GM19025 (cell line): ENCODE data around the gene RETREG2.
A peak's percentile ranks its signal among the peaks of the same experiment; 100 is the strongest.

ENCODE experiments used
- ATAC-seq: cut with Tn5 transposase; IDR thresholded peaks from one replicate; pipeline ENCODE4 v1.9.1; 2021; ENCODE audit warnings: mild to moderate bottlenecking, low read depth, moderate library complexity; ENCODE audit not compliant: unreplicated experiment

RETREG2 gene

GRCh38 chr2:219213026-219213415 is 34.9 kb downstream of the RETREG2 start:
- no peak for ATAC-seq

GRCh38 chr2:219213486-219214071 is 35.5 kb downstream of the RETREG2 start:
- ATAC-seq, result no peak

- no peak for ATAC-seq
These were observed 36.1 kb downstream of the RETREG2 start for GRCh38 chr2:219214141-219214540.

GRCh38 chr2:219214786-219215185 is 36.7 kb downstream of the RETREG2 start:
- ATAC-seq, result no peak

GRCh38 chr2:219215871-219216534 is 37.9 kb downstream of the RETREG2 start:
- no peak for ATAC-seq

- no peak for ATAC-seq
These were observed 38.5 kb downstream of the RETREG2 start for GRCh38 chr2:219216535-219216915.

GRCh38 chr2:219218217-219218731 is 40.2 kb downstream of the RETREG2 start:
- peak; percentile 9 for ATAC-seq

- peak; percentile 74 for ATAC-seq
These were observed 40.9 kb downstream of the RETREG2 start, which contains the start of gene ABCB6 for GRCh38 chr2:219218732-219219701. Gene ABCB6 (minus strand): TSS chr2:219218958. CDS start chr2:219218673, 285 bp downstream.

GRCh38 chr2:219219784-219220532 is 41.9 kb downstream of the RETREG2 start:
- ATAC-seq, result no peak

GRCh38 chr2:219220652-219221402 is 42.8 kb downstream of the RETREG2 start:
- no peak for ATAC-seq

- no peak for ATAC-seq
These were observed 44.0 kb downstream of the RETREG2 start for GRCh38 chr2:219221957-219222518.

GRCh38 chr2:219223831-219224610 is 45.9 kb downstream of the RETREG2 start:
- no peak for ATAC-seq

- ATAC-seq, result no peak
These were observed 47.3 kb downstream of the RETREG2 start for GRCh38 chr2:219225350-219225749.

GRCh38 chr2:219228041-219228910 is 50.2 kb downstream of the RETREG2 start:
- ATAC-seq, result no peak

GRCh38 chr2:219228911-219229304 is 50.8 kb downstream of the RETREG2 start:
- ATAC-seq, result peak; percentile 10

GRCh38 chr2:219229305-219230058 is 51.4 kb downstream of the RETREG2 start, which contains the start of the genes ANKZF1 and ATG9A:
Gene ANKZF1 (plus strand): TSS chr2:219229806. CDS start chr2:219230258, 452 bp downstream.
Gene ATG9A (minus strand): TSS chr2:219229636. CDS start chr2:219228024, 1,612 bp downstream.
- peak; percentile 96 for ATAC-seq
